GM12878 (cell line): ENCODE results near the gene PLEKHN1. TPM values are rescaled to one million over a fixed set of nuclear protein-coding genes. Genes with fewer than 3 reads are reported as not detected.
A peak's percentile ranks its signal among the peaks of the same experiment; 100 is the strongest.

Experiments used
- ATAC-seq: fragments of 200-7000 bp; cut with Tn5 transposase; 3 replicates; pipeline ENCODE4 v1.9.1; 2020; ENCODE audit warnings: mild to moderate bottlenecking, moderate library complexity
- BruUV-seq: library from RNA; stranded (reverse); fragments of 400-500 nt; replicated peaks from 2 replicates; lab custom pipeline; 2021; lab: Mats Ljungman, UMichigan
- CTCF ChIA-PET: fragments of 300-600 bp; sonication (Branson Sonifier 250); formaldehyde crosslinking; extraction: SDS; loops from one replicate; lab custom pipeline; 2021; ENCODE audit warnings: inconsistent platforms; lab: Yijun Ruan, JAX
- POLR2A ChIA-PET: fragments of 350-600 bp; formaldehyde crosslinking; extraction: SDS; loops from one replicate; lab custom pipeline; 2021; ENCODE audit warnings: inconsistent platforms; lab: Charles Lee
- RAD21 ChIA-PET: fragments of 300-600 bp; sonication (Branson Sonifier 250); formaldehyde crosslinking; loops from one replicate; lab custom pipeline; 2023; ENCODE audit warnings: antibody characterized with exemption; ENCODE audit not compliant: unreplicated experiment; lab: Charles Lee
- SMC1A ChIA-PET: fragments of 300-600 bp; sonication (Branson Sonifier 250); formaldehyde crosslinking; loops from one replicate; lab custom pipeline; 2023; ENCODE audit not compliant: unreplicated experiment, uncharacterized antibody; lab: Charles Lee
- DNase-seq: peaks from one replicate; pipeline ENCODE4 v3.0.0-alpha.2; 2011; ENCODE audit warnings: low read depth, low spot score
- FAIRE-seq: peaks from 3 replicates; lab custom pipeline; 2011; peaks lifted over from hg19 to GRCh38; lab: Jason Lieb, UNC
- H2AFZ ChIP-seq: 2 replicates; pipeline ENCODE4 v1.6.0; 2011; ENCODE audit warnings: low read depth, low read length, control low read depth; ENCODE audit not compliant: control insufficient read depth
- H3K27ac ChIP-seq: 2 replicates; pipeline ENCODE4 v1.5.1; 2011; ENCODE audit warnings: control low read depth; ENCODE audit not compliant: control insufficient read depth, insufficient read depth
- H3K27me3 ChIP-seq, 2 experiments: replicated peaks in 1 of 2; 2 replicates each; pipeline versions ENCODE4 v1.6.0 to v1.6.1; 2011; ENCODE audit warnings: low read length in 1 of 2; ENCODE audit not compliant: control insufficient read depth in 2 of 2, insufficient read depth in 2 of 2
- H3K36me3 ChIP-seq, 2 experiments: 2 replicates each; pipeline ENCODE4 v1.5.1; 2011; ENCODE audit warnings: low read length in 1 of 2; ENCODE audit not compliant: control insufficient read depth in 2 of 2, insufficient read depth in 2 of 2
- H3K4me1 ChIP-seq: 2 replicates; pipeline ENCODE4 v1.6.1; 2011; ENCODE audit warnings: mild to moderate bottlenecking, low read length, moderate library complexity, mixed read lengths; ENCODE audit not compliant: control insufficient read depth, insufficient read depth
- H3K4me2 ChIP-seq: 2 replicates; pipeline ENCODE4 v1.6.0; 2011; ENCODE audit warnings: control low read depth; ENCODE audit not compliant: control insufficient read depth, insufficient read depth
- H3K4me3 ChIP-seq: fragments of 200-600 bp; sonication (generic); 2 replicates; pipeline ENCODE4 v1.5.1; 2016
- H3K79me2 ChIP-seq: 2 replicates; pipeline ENCODE4 v1.6.0; 2011; ENCODE audit warnings: low read length; ENCODE audit not compliant: control insufficient read depth, insufficient read depth
- H3K9ac ChIP-seq: 2 replicates; pipeline ENCODE4 v1.8.0; 2011; ENCODE audit warnings: low read length, control low read depth, mixed read lengths; ENCODE audit not compliant: control insufficient read depth, insufficient read depth
- H3K9me3 ChIP-seq: replicated peaks from 3 replicates; pipeline ENCODE4 v1.5.1; 2011; ENCODE audit warnings: mild to moderate bottlenecking, low read length; ENCODE audit not compliant: control insufficient read depth, insufficient read depth
- H4K20me1 ChIP-seq: 2 replicates; pipeline ENCODE4 v1.6.0; 2011; ENCODE audit not compliant: control insufficient read depth, insufficient read depth
- BACH1 ChIP-seq: fragments of 450-650 bp; IDR thresholded peaks from 2 replicates; pipeline ENCODE4 v1.6.1; 2017; ENCODE audit warnings: mild to moderate bottlenecking, borderline replicate concordance
- BHLHE40 ChIP-seq, 2 experiments: fragments of 450-650 bp in 1 of 2; IDR thresholded peaks; 2 replicates each; pipeline ENCODE4 v1.6.1; 2011 to 2017; ENCODE audit warnings: low read depth in 2 of 2, borderline replicate concordance in 1 of 2, improper control_type of control experiment in 1 of 2, low read length in 1 of 2, mild to moderate bottlenecking in 1 of 2
- CBX5 ChIP-seq: sonication (generic); IDR thresholded peaks from 2 replicates; pipeline ENCODE4 v1.6.1; 2016; ENCODE audit warnings: low read depth, moderate library complexity, mild to moderate bottlenecking, inconsistent platforms
- DPF2 ChIP-seq: fragments of 450-650 bp; IDR thresholded peaks from 2 replicates; pipeline ENCODE4 v1.6.1; 2017; ENCODE audit warnings: mild to moderate bottlenecking
- GATAD2B ChIP-seq: fragments of 450-650 bp; conservative IDR thresholded peaks from 2 replicates; pipeline ENCODE4 v1.6.1; 2017; ENCODE audit warnings: low read depth, mild to moderate bottlenecking, moderate library complexity
- IKZF1 ChIP-seq: fragments of 450-650 bp; conservative IDR thresholded peaks from 2 replicates; pipeline ENCODE4 v1.6.1; 2017; ENCODE audit warnings: antibody characterized with exemption, mild to moderate bottlenecking
- IKZF2 ChIP-seq, 2 experiments: fragments of 450-650 bp; IDR thresholded peaks; 2 replicates each; pipeline ENCODE4 v1.6.1; 2017; ENCODE audit warnings: mild to moderate bottlenecking in 2 of 2, moderate library complexity in 2 of 2
- MEF2B ChIP-seq: fragments of 450-650 bp; IDR thresholded peaks from 2 replicates; pipeline ENCODE4 v1.6.1; 2018; ENCODE audit warnings: mild to moderate bottlenecking, moderate library complexity; ENCODE audit not compliant: partially characterized antibody, poor library complexity, severe bottlenecking
- NFYA ChIP-seq: IDR thresholded peaks from 2 replicates; pipeline ENCODE4 v1.6.1; 2011; ENCODE audit warnings: low read depth, mild to moderate bottlenecking, low read length, improper control_type of control experiment, borderline replicate concordance
- POLR2A ChIP-seq: IDR thresholded peaks from 2 replicates; pipeline ENCODE4 v1.6.1; 2011; ENCODE audit warnings: low read depth, mild to moderate bottlenecking, low read length
- RUNX3 ChIP-seq: IDR thresholded peaks from 2 replicates; pipeline ENCODE4 v1.6.1; 2012; ENCODE audit warnings: low read length, inconsistent platforms
- SMARCA5 ChIP-seq: fragments of 450-650 bp; IDR thresholded peaks from 2 replicates; pipeline ENCODE4 v1.6.1; 2017; ENCODE audit warnings: mild to moderate bottlenecking
- SP1 ChIP-seq: IDR thresholded peaks from one replicate; pipeline ENCODE4 v1.6.1; 2011; ENCODE audit warnings: low read depth, low read length
- TCF12 ChIP-seq: IDR thresholded peaks from 2 replicates; pipeline ENCODE4 v1.6.1; 2011; ENCODE audit warnings: low read depth, mild to moderate bottlenecking, low read length
- whole genome bisulfite sequencing: methylation state at CpG from one replicate; pipeline ENCODE4 v1.1.6; 2016; ENCODE audit warnings: low lambda C conversion rate; ENCODE audit not compliant: insufficient replicate concordance, insufficient coverage; ENCODE audit errors: missing lambda C conversion rate; 5-methylcytosine and 5-hydroxymethylcytosine counted together
- in situ Hi-C: fragments of 300-500 bp; cut with MboI; formaldehyde crosslinking; loops from 9 replicates; pipeline ENCODE4 v1.14.3; 2018; ENCODE audit warnings: mixed read lengths
- intact Hi-C: fragments of 100-400 bp; cut with micrococcal nuclease; formaldehyde crosslinking; loops from one replicate; pipeline ENCODE4 v1.14.2; 2022; ENCODE audit not compliant: unreplicated experiment
- polyA plus RNA-seq, 11 experiments: library from polyadenylated mRNA; depleted of rRNA in 4 of 11; unstranded in 6 of 11; stranded (reverse) in 5 of 11; fragments of >200 nt; fragmentation: Nextera tagmentation in 4 of 11; fragmentation: Illumina TruSeq in 1 of 11; extraction: Ambion mirVana in 4 of 11; extraction: Trizol in 1 of 11; gene quantifications; 1 replicate in 1 of 11; 2 replicates in 10 of 11; pipeline versions ENCODE4 v1.2.1 to v1.2.3, GENCODE V29; 2011 to 2016; ENCODE audit warnings: inconsistent platforms in 2 of 11, missing spikeins in 2 of 11, low read depth in 1 of 11
- total RNA-seq, 4 experiments: library from RNA; depleted of rRNA in 3 of 4; stranded (reverse); fragments of >200 nt in 3 of 4; fragmentation: Illumina TruSeq in 1 of 4; extraction: Trizol in 1 of 4; gene quantifications; 2 replicates each; pipeline versions ENCODE4 v1.2.1 to v1.2.3, GENCODE V29; 2013 to 2021
- TF ChIP-seq, protein P1 (sequence below): fragments of 450-650 bp; IDR thresholded peaks from 2 replicates; pipeline ENCODE4 v1.6.1; 2014; ENCODE audit warnings: mild to moderate bottlenecking

PLEKHN1 gene
- total and polyA plus RNA-seq, 10 of the 15 experiments (the other 5 are each of a cell fraction or from before 2014, with no cell fraction given): 0.04 to 0.26 (median 0.18) TPM; not detected in 6

DNA sequence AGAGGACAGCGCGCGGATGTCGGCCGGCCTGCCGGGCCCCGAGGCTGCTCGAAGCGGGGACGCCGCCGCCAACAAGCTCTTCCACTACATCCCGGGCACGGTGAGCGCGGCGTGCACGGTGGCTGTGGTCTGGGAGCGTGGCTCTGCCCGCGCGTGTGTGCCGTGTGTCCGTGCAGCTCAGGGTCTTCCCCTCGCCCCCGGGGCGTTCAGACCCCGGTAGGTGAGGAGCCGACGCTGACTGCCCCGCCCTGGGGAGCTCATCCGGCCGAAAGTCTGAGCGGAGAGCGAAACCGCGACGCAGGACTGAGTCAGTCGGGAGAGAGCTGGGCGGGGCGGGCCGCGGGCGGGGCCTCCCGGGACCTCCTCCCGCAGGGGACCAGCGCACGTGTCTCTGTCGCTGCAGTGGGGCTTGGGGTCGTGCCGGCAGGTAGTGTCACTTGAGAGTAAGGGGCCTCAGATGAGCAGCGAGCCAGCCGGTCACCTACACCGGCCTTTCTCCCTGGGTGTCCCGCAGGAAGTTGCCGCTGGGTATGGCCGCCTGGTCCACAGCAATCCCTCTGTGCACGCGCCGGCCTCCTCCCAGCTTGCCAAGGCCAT lies 520 bp downstream of the PLEKHN1 start:
- Histone ChIP-seq H3K9me3 (no peaks in the 10 kb centered on the region), H3K9ac (peak overlapping the region; percentile 69), H3K27ac (peak overlapping the region; percentile 44; the same call in 1 of the 2 replicates), H3K4me1 (peaks cover 9% of the 10 kb centered on the region), H2AFZ (peak overlapping the region; percentile 90), H3K79me2 (no peaks in the 10 kb centered on the region), H3K4me2 (peak overlapping the region; percentile 97), H3K27me3 (no peaks in the 10 kb centered on the region), H4K20me1 (no peaks in the 10 kb centered on the region), H3K4me3 (peak overlapping the region; percentile 72), H3K36me3 (no peaks in the 10 kb centered on the region; a peak in 1 of 4 replicates)
- CTCF ChIA-PET: interaction anchor here (0.7 to 1.0 kb wide), 3 partner anchors 34 to 92 kb away, joined by 3 to 4 read pairs (median 3); partner anchors contain the start of gene ISG15
- DNase-seq (no peak), FAIRE-seq (peak; percentile 44), ATAC-seq (peak; percentile 95)
- no TSS peak for BruUV-seq
- SMC1A ChIA-PET: interaction anchor here (0.7 to 1.1 kb wide), 2 partner anchors 16 to 18 kb away, joined by 3 read pairs; no protein-coding TSS in a partner anchor
- TF ChIP-seq SP1 (no peak), MEF2B (peak; percentile 69), BHLHE40 (IDR thresholded peaks at IDR 0.05; ENCODE audit: borderline replicate concordance in 1 of 2, low read depth in 2 of 2, low read length in 1 of 2) (peak; percentile 77 to 91; a peak in 3 of 4 replicates), TCF12 (peak; percentile 3; the same call in 1 of the 2 replicates), IKZF1 (peak; percentile 52), NFYA (no peak), IKZF2 (IDR thresholded peaks at IDR 0.05) (peak in 1 of 2 experiments; percentile 25; a peak in 1 of 4 replicates), POLR2A (peak; percentile 66), CBX5 (no peak), RUNX3 (peak; percentile 59), GATAD2B (peak; percentile 76; the same call in 1 of the 2 replicates), BACH1 (peak; percentile 61), DPF2 (peak; percentile 63), SMARCA5 (peak; percentile 19; the same call in 1 of the 2 replicates)
- TF ChIP-seq, protein P1, sequence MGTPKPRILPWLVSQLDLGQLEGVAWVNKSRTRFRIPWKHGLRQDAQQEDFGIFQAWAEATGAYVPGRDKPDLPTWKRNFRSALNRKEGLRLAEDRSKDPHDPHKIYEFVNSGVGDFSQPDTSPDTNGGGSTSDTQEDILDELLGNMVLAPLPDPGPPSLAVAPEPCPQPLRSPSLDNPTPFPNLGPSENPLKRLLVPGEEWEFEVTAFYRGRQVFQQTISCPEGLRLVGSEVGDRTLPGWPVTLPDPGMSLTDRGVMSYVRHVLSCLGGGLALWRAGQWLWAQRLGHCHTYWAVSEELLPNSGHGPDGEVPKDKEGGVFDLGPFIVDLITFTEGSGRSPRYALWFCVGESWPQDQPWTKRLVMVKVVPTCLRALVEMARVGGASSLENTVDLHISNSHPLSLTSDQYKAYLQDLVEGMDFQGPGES: no peak
- WGBS: under 1% methylated on average over 51 of the region's 60 CpGs
- intact Hi-C loops (no loop called here), in situ Hi-C loops (no loop called here)
- POLR2A ChIA-PET: interaction anchor here (0.8 to 1.1 kb wide), 5 partner anchors 15 to 306 kb away, joined by 3 read pairs; partner anchors contain the start of genes ISG15, PERM1 and UBE2J2
- RAD21 ChIA-PET: interaction anchor here (0.8 to 1.1 kb wide), 4 partner anchors 25 to 61 kb away, joined by 3 to 5 read pairs (median 4); no protein-coding TSS in a partner anchor
